Smooth muscle cell (in vitro differentiated cells): ENCODE results near the gene COL6A3. TPM values are rescaled to one million over a fixed set of nuclear protein-coding genes. Genes with fewer than 3 reads are reported as not detected.

Experiments used
- DNase-seq: peaks from one replicate; lab custom pipeline; 2025; ENCODE audit not compliant: unreplicated experiment; lab: John Stamatoyannopoulos, UW
- H2AFZ ChIP-seq: fragments of 200-600 bp; sonication (generic); 2 replicates; pipeline ENCODE4 v1.6.0; 2016; ENCODE audit warnings: antibody characterized with exemption, low read depth, mild to moderate bottlenecking
- H3F3A ChIP-seq: fragments of 200-600 bp; sonication (generic); 2 replicates; pipeline ENCODE4 v1.6.0; 2017; ENCODE audit warnings: antibody characterized with exemption, low read depth
- H3K27ac ChIP-seq: fragments of 200-600 bp; sonication (generic); 2 replicates; pipeline ENCODE4 v1.5.1; 2016; ENCODE audit warnings: low read depth, mild to moderate bottlenecking
- H3K27me3 ChIP-seq: fragments of 200-600 bp; sonication (generic); 2 replicates; pipeline ENCODE4 v1.6.1; 2016; ENCODE audit warnings: low read depth, mild to moderate bottlenecking
- H3K36me3 ChIP-seq: fragments of 200-600 bp; sonication (generic); 2 replicates; pipeline ENCODE4 v1.5.1; 2016; ENCODE audit warnings: low read depth
- H3K4me1 ChIP-seq: fragments of 200-600 bp; sonication (generic); 2 replicates; pipeline ENCODE4 v1.5.1; 2016; ENCODE audit warnings: low read depth
- H3K4me2 ChIP-seq: fragments of 200-600 bp; sonication (generic); 2 replicates; pipeline ENCODE4 v1.6.0; 2016; ENCODE audit warnings: mild to moderate bottlenecking
- H3K4me3 ChIP-seq: fragments of 200-600 bp; sonication (generic); 2 replicates; pipeline ENCODE4 v1.5.1; 2016; ENCODE audit warnings: mild to moderate bottlenecking
- H3K79me2 ChIP-seq: fragments of 200-600 bp; sonication (generic); 2 replicates; pipeline ENCODE4 v1.6.0; 2016; ENCODE audit warnings: low read depth, mild to moderate bottlenecking
- H3K9ac ChIP-seq: fragments of 200-600 bp; sonication (generic); 2 replicates; pipeline ENCODE4 v1.6.0; 2016; ENCODE audit warnings: low read depth
- H3K9me3 ChIP-seq: fragments of 200-600 bp; sonication (generic); replicated peaks from 2 replicates; pipeline ENCODE4 v1.5.1; 2016; ENCODE audit warnings: low read depth
- H4K20me1 ChIP-seq: fragments of 200-600 bp; sonication (generic); 2 replicates; pipeline ENCODE4 v1.6.0; 2016; ENCODE audit warnings: low read depth
- CTCF ChIP-seq: fragments of 200-600 bp; sonication (generic); IDR thresholded peaks from 2 replicates; pipeline ENCODE4 v1.5.1; 2017; ENCODE audit warnings: borderline replicate concordance, mild to moderate bottlenecking, antibody characterized with exemption; ENCODE audit not compliant: insufficient read depth, poor library complexity, severe bottlenecking
- WGBS: methylation state at CpG from one replicate; pipeline ENCODE4 v1.1.7; 2016; ENCODE audit warnings: low lambda C conversion rate; 5-methylcytosine and 5-hydroxymethylcytosine counted together
- polyA plus RNA-seq: library from polyadenylated mRNA; unstranded; fragments of >200 nt; fragmentation: Nextera tagmentation; extraction: Ambion mirVana; gene quantifications from 2 replicates; pipeline ENCODE4 v1.2.1, GENCODE V29; 2016
- total RNA-seq: library from RNA; depleted of rRNA; stranded (reverse); fragments of >200 nt; gene quantifications from 2 replicates; pipeline ENCODE4 v1.2.3, GENCODE V29; 2014

Gene COL6A3
- total and polyA plus RNA-seq, 2 experiments from 2014 or later, result 888 to 1,708 TPM

GRCh38 chr2:237350597-237350996 is 63.4 kb downstream of the COL6A3 start:
- TF ChIP-seq CTCF, result no peak
- peaks cover 95% of the 10 kb centered on the region for H3F3A ChIP-seq
- H3K36me3 ChIP-seq, result peaks cover 36% of the 10 kb centered on the region
- H3K79me2 ChIP-seq, result peaks cover 56% of the 10 kb centered on the region
- no peaks in the 10 kb centered on the region for H3K27me3 ChIP-seq
- no peak overlapping the region for H3K4me2 ChIP-seq
- no peak overlapping the region for H3K4me3 ChIP-seq
- no peak overlapping the region for H3K9ac ChIP-seq
- DNase-seq, result no peak
- 93% methylated on average over 6 of the region's 6 CpGs for WGBS
- H3K9me3 ChIP-seq, result no peaks in the 10 kb centered on the region
- no peaks in the 10 kb centered on the region for H3K4me1 ChIP-seq
- no peak overlapping the region for H2AFZ ChIP-seq
- H4K20me1 ChIP-seq, result peaks cover 9% of the 10 kb centered on the region
- peak overlapping the region; percentile 65 for H3K27ac ChIP-seq

DNA sequence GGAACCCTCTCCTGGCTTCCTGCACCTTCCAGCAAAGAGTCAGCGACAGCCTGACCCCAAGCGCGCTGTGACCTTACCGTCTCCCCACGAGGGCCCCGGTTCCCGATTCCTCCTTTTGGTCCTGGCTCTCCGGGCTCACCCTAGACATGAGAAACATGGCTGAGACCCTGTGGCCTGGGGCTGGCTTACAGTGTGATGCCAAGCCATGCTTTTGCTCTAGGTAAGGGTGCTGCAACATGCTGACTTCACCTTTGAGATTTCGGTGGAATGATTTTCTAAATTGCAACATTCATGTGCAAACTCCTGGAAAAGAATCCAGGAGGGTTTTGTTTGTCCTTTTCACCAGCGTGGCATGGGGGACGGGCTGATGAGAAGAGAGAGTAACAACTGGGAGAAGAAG is 63.9 kb downstream of the COL6A3 start:
- peaks cover 10% of the 10 kb centered on the region for H4K20me1 ChIP-seq
- no peaks in the 10 kb centered on the region for H3K27me3 ChIP-seq
- no peak overlapping the region for H3K4me2 ChIP-seq
- no peak overlapping the region for H3K4me3 ChIP-seq
- no peaks in the 10 kb centered on the region for H3K4me1 ChIP-seq
- H3K27ac ChIP-seq, result peak overlapping the region; percentile 65
- H3K79me2 ChIP-seq, result peaks cover 56% of the 10 kb centered on the region
- peaks cover 34% of the 10 kb centered on the region for H3K36me3 ChIP-seq
- DNase-seq, result no peak
- H3F3A ChIP-seq, result peaks cover 94% of the 10 kb centered on the region
- no peaks in the 10 kb centered on the region for H3K9me3 ChIP-seq
- TF ChIP-seq CTCF, result no peak
- no peak overlapping the region for H3K9ac ChIP-seq
- no peak overlapping the region for H2AFZ ChIP-seq
- 93% methylated on average over 11 of the region's 11 CpGs for WGBS

DNA sequence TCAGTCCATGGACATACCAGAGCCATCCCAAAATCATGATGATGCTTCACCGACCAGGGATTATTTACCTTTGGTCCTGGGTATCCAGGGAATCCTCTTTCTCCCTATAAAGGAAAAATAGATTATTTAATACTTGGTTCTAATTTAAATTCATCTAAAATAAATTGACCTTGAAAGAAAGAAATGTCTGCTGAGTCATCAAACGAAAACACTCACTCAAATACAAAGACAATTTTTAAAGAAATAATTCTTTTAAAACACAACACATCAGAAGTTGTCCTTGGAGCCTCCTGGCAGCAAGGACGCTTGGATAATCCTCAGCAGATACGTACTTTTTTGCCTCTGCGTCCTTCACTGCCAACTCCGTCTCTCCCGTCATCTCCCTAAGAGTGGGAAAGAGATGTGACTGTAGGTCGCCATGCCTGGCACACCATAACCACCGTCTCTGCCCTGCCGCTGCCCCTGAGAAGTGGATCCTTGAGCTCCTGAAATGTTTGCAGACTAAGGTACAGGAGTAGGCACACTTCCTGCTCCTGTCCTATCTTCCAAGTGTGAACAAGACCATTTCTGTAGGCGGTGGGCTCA is 65.6 kb downstream of the COL6A3 start:
- H3K27me3 ChIP-seq, result no peaks in the 10 kb centered on the region
- peaks cover 34% of the 10 kb centered on the region for H3K36me3 ChIP-seq
- H4K20me1 ChIP-seq, result peaks cover 17% of the 10 kb centered on the region
- H3K4me2 ChIP-seq, result no peak overlapping the region
- peaks cover 91% of the 10 kb centered on the region for H3F3A ChIP-seq
- H3K4me3 ChIP-seq, result no peak overlapping the region
- H3K79me2 ChIP-seq, result peaks cover 42% of the 10 kb centered on the region
- no peaks in the 10 kb centered on the region for H3K9me3 ChIP-seq
- no peak overlapping the region for H2AFZ ChIP-seq
- no peak overlapping the region for H3K9ac ChIP-seq
- peak overlapping the region; percentile 65 for H3K27ac ChIP-seq
- 88% methylated on average over 11 of the region's 11 CpGs for WGBS
- no peaks in the 10 kb centered on the region for H3K4me1 ChIP-seq
- DNase-seq, result no peak
- no peak for TF ChIP-seq CTCF
